ENCODE data around the gene CHST2. TPM values are rescaled to one million over a fixed set of nuclear protein-coding genes. Genes with fewer than 3 reads are reported as not detected.

CHST2 gene
- total RNA-seq, 1 experiment from 2014 or later = 0.38 TPM

DNA sequence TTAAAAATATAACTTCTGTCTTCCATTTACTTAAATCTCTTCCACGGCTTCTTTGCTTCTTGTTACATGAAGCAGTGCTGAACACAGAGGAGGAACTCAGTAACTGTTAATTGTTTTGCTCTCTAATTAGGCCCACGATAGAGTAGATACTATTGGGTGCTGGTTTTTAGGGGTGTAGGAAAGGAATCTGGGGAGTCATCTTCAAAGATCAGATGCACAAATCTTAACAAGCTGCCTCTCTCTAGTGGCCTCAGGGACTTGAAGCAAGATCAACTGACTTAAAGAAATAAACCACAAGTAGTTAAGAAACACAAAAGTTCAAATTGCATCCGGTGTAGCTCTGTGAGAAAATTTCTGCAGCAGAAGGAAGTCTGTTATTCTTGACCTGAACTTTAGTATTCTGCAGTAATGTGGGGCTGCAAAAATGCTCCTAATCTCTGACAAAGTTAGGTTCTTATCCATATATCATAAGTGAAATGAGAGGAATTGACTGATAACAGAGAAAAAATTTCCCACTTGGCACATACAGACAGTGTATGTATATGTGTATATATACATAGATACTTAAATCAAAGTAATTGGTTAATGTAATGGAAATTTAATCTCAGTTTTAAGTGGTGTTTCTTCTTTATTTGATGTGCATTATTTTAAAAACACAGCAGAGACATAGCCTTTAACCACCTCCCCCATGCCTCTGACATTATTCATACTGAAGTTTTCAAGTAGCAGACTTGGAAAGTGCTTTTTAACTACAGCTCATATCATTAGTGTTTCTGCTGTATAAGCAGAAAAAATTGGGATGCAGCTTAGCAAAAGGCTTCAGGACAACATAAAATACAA is 51.8 kb downstream of the CHST2 start:
- Mint-ChIP-seq H3K9me3 (ENCODE audit: low read depth, unreplicated experiment) (no peaks in the 10 kb centered on the region), H3K27me3 (ENCODE audit: unreplicated experiment) (peaks cover 64% of the 10 kb centered on the region), H3K36me3 (ENCODE audit: insufficient read depth, unreplicated experiment) (no peaks in the 10 kb centered on the region), H3K4me1 (ENCODE audit: low read depth, unreplicated experiment) (no peaks in the 10 kb centered on the region), H3K4me3 (ENCODE audit: low read depth, unreplicated experiment) (no peak overlapping the region), H3K27ac (ENCODE audit: unreplicated experiment) (no peak overlapping the region)
- no TSS peak for BruUV-seq (replicated peaks)
- intact Hi-C loops (cut with micrococcal nuclease; ENCODE audit: unreplicated experiment) = no loop called here
- CTCF ChIA-PET = no interaction called here
- TF ChIP-seq, protein P1, sequence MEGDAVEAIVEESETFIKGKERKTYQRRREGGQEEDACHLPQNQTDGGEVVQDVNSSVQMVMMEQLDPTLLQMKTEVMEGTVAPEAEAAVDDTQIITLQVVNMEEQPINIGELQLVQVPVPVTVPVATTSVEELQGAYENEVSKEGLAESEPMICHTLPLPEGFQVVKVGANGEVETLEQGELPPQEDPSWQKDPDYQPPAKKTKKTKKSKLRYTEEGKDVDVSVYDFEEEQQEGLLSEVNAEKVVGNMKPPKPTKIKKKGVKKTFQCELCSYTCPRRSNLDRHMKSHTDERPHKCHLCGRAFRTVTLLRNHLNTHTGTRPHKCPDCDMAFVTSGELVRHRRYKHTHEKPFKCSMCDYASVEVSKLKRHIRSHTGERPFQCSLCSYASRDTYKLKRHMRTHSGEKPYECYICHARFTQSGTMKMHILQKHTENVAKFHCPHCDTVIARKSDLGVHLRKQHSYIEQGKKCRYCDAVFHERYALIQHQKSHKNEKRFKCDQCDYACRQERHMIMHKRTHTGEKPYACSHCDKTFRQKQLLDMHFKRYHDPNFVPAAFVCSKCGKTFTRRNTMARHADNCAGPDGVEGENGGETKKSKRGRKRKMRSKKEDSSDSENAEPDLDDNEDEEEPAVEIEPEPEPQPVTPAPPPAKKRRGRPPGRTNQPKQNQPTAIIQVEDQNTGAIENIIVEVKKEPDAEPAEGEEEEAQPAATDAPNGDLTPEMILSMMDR (IDR thresholded peaks at IDR 0.05; ENCODE audit: unreplicated experiment) = no peak
- no peak for DNase-seq

DNA sequence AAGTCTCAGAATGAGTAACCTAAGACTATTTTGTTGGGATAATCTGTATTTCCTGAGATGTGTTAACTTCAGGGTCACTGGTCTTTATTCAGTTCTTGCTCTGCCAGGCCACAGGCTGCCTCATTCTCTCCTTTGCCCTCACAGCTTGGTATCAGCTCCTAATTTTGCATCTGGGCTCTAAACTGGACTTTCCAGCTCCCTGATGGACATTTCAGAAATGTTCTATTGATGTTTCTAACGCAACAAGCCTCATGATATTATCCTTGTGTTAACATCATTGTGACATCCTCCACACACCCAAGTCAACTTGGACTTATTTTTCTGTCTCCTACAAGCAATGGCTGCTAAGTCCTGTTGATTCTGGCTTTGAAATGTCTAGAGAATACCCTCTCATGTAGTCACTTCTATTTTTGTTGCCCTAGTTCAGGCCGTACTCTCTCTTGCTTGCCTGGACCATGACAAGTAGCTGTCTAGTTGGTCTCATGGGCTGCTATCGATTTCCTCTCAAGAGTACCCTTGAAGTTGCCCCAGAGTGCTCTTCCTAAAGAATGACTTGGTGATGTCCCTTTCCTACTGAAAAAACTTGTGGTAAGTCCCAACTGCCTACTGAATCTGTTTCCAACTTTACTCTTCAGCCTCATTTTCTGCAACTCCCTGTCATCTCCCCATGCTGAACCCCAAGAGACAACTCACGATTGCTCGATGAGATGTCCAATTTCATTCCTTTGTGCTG is 52.7 kb downstream of the CHST2 start:
- Mint-ChIP-seq H3K36me3 (ENCODE audit: insufficient read depth, unreplicated experiment) (no peaks in the 10 kb centered on the region), H3K27me3 (ENCODE audit: unreplicated experiment) (peaks cover 65% of the 10 kb centered on the region), H3K4me1 (ENCODE audit: low read depth, unreplicated experiment) (no peaks in the 10 kb centered on the region), H3K9me3 (ENCODE audit: low read depth, unreplicated experiment) (no peaks in the 10 kb centered on the region), H3K4me3 (ENCODE audit: low read depth, unreplicated experiment) (no peak overlapping the region), H3K27ac (ENCODE audit: unreplicated experiment) (no peak overlapping the region)
- BruUV-seq (replicated peaks) = no TSS peak
- TF ChIP-seq, protein P1 (IDR thresholded peaks at IDR 0.05; ENCODE audit: unreplicated experiment) = no peak
- intact Hi-C loops (cut with micrococcal nuclease; ENCODE audit: unreplicated experiment) = no loop called here
- no peak for DNase-seq
- CTCF ChIA-PET = no interaction called here

DNA sequence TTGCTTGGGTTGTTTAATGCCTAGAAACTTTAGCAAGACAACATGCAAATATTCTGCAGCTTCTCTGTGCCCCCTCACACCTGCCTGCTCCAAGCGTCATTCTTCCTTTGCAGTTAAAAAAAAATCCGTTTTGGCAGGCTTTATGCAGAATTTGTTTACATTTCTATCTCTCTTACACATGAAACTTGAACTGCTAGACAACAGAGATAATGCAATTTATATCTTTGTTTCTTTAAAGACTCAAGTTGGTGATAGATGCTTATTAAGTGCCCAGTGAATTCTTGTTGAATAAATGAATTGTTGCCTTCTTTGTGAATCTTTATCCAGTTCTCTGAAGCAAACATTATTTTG is 53.2 kb downstream of the CHST2 start:
- Mint-ChIP-seq H3K4me3 (ENCODE audit: low read depth, unreplicated experiment) (no peak overlapping the region), H3K4me1 (ENCODE audit: low read depth, unreplicated experiment) (no peaks in the 10 kb centered on the region), H3K36me3 (ENCODE audit: insufficient read depth, unreplicated experiment) (no peaks in the 10 kb centered on the region), H3K27me3 (ENCODE audit: unreplicated experiment) (peaks cover 70% of the 10 kb centered on the region), H3K27ac (ENCODE audit: unreplicated experiment) (no peak overlapping the region), H3K9me3 (ENCODE audit: low read depth, unreplicated experiment) (no peaks in the 10 kb centered on the region)
- CTCF ChIA-PET = no interaction called here
- BruUV-seq (replicated peaks) = no TSS peak
- TF ChIP-seq, protein P1 (IDR thresholded peaks at IDR 0.05; ENCODE audit: unreplicated experiment) = no peak
- intact Hi-C loops (cut with micrococcal nuclease; ENCODE audit: unreplicated experiment) = no loop called here
- no peak for DNase-seq

DNA sequence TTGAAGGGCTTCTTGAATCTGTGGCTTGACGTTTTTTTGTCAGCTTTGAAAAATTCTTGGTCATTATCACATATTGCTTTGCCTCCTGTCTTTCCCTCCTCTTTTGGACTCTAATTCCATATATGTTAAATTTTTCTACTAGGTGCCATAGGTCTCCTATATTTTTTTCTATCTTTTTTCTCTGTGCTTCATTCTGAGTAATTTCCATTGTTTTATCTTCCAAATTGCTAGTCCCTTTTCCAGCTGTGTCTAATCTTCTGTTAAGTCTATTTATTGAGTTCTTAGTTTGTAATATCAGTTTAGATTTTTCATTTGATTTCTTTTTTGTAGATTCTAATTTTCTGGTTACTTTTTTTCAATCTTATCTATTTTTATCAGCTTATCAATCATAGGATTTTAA is 53.7 kb downstream of the CHST2 start:
- no peaks in the 10 kb centered on the region for H3K36me3 Mint-ChIP-seq (ENCODE audit: insufficient read depth, unreplicated experiment)
- no peak for DNase-seq
- TF ChIP-seq, protein P1 (IDR thresholded peaks at IDR 0.05; ENCODE audit: unreplicated experiment) = no peak
- H3K4me3 Mint-ChIP-seq (ENCODE audit: low read depth, unreplicated experiment) = no peak overlapping the region
- intact Hi-C loops (cut with micrococcal nuclease; ENCODE audit: unreplicated experiment) = no loop called here
- no peaks in the 10 kb centered on the region for H3K9me3 Mint-ChIP-seq (ENCODE audit: low read depth, unreplicated experiment)
- no peak overlapping the region for H3K27ac Mint-ChIP-seq (ENCODE audit: unreplicated experiment)
- H3K27me3 Mint-ChIP-seq (ENCODE audit: unreplicated experiment) = peaks cover 75% of the 10 kb centered on the region
- CTCF ChIA-PET = no interaction called here
- no TSS peak for BruUV-seq (replicated peaks)
- H3K4me1 Mint-ChIP-seq (ENCODE audit: low read depth, unreplicated experiment) = no peaks in the 10 kb centered on the region

Other genes starting within 250 kb of the CHST2 start
- gene PCOLCE2, start 230.7 kb upstream of the CHST2 start, total RNA-seq (2022) = 5.6 and 9.6 TPM in 2 replicates
- gene PAQR9, start 156.1 kb upstream of the CHST2 start, total RNA-seq (2022) = 1.3 and 2.0 TPM in 2 replicates
- 275 TPM in 2 replicates for gene U2SURP, start 118.2 kb upstream of the CHST2 start, total RNA-seq (2022)

Measured in Calu3 (cell line).